H1 (cell line): ENCODE data around the gene ATG4C. TPM values are rescaled to one million over a fixed set of nuclear protein-coding genes. Genes with fewer than 3 reads are reported as not detected.

ENCODE experiments used
- CTCF ChIA-PET: fragments of 300-600 bp; sonication (Branson Sonifier 250); formaldehyde crosslinking; loops from one replicate; lab custom pipeline; 2021; ENCODE audit not compliant: partially characterized antibody; lab: Charles Lee
- POLR2A ChIA-PET: fragments of 300-600 bp; sonication (Branson Sonifier 250); formaldehyde crosslinking; loops from one replicate; lab custom pipeline; 2021; ENCODE audit warnings: inconsistent platforms; ENCODE audit not compliant: partially characterized antibody; lab: Charles Lee
- DNase-seq, 2 experiments: peaks; one replicate each; pipeline versions ENCODE4 v3.0.0 to v3.0.0-alpha.2; 2010 to 2022; ENCODE audit warnings: low spot score in 2 of 2, low read depth in 1 of 2, mixed read lengths in 1 of 2
- FAIRE-seq: peaks from 2 replicates; lab custom pipeline; 2011; peaks lifted over from hg19 to GRCh38; lab: Jason Lieb, UNC
- H2AFZ ChIP-seq: 2 replicates; pipeline ENCODE4 v1.8.1; 2012; ENCODE audit warnings: low read length, inconsistent platforms
- H2AK5ac ChIP-seq: 2 replicates; pipeline ENCODE4 v1.6.1; 2013; ENCODE audit warnings: low read depth, low read length
- H2BK120ac ChIP-seq: replicated peaks from 2 replicates; pipeline ENCODE3; 2013; ENCODE audit warnings: low read depth, low read length, inconsistent platforms
- H2BK12ac ChIP-seq: 2 replicates; pipeline ENCODE4 v1.6.1; 2013; ENCODE audit warnings: low read depth, low read length
- H2BK15ac ChIP-seq: 2 replicates; pipeline ENCODE4 v1.6.1; 2013; ENCODE audit warnings: low read length
- H2BK20ac ChIP-seq: 2 replicates; pipeline ENCODE4 v1.6.1; 2013; ENCODE audit warnings: low read length
- H2BK5ac ChIP-seq: 2 replicates; pipeline ENCODE4 v1.6.1; 2013; ENCODE audit warnings: low read depth, low read length
- H3K14ac ChIP-seq: 2 replicates; pipeline ENCODE4 v1.6.1; 2013; ENCODE audit warnings: inconsistent platforms; ENCODE audit not compliant: insufficient read length
- H3K18ac ChIP-seq: 2 replicates; pipeline ENCODE4 v1.6.1; 2013; ENCODE audit warnings: low read length; ENCODE audit errors: extremely low read depth
- H3K23ac ChIP-seq: 2 replicates; pipeline ENCODE4 v1.6.1; 2013; ENCODE audit warnings: inconsistent platforms; ENCODE audit not compliant: insufficient read length
- H3K23me2 ChIP-seq: 2 replicates; pipeline ENCODE4 v1.6.1; 2013; ENCODE audit warnings: low read depth, low read length
- H3K27ac ChIP-seq: 2 replicates; pipeline ENCODE4 v1.6.1; 2011; ENCODE audit warnings: low read depth, low read length, inconsistent platforms
- H3K27me3 ChIP-seq, 4 experiments: replicated peaks in 1 of 4; 1 replicate in 1 of 4; 2 replicates in 3 of 4; pipeline versions ENCODE4 v1.6.1 to v1.8.1; 2011 to 2013; ENCODE audit warnings: low read length in 3 of 4, mild to moderate bottlenecking in 3 of 4, inconsistent platforms in 2 of 4, mixed read lengths in 2 of 4, moderate library complexity in 1 of 4; ENCODE audit not compliant: control insufficient read depth in 3 of 4, insufficient read depth in 3 of 4; ENCODE audit errors: extremely low read depth in 1 of 4
- H3K36me3 ChIP-seq, 4 experiments: 2 replicates each; pipeline versions ENCODE4 v1.6.1 to v1.8.1; 2011 to 2013; ENCODE audit warnings: mild to moderate bottlenecking in 4 of 4, low read length in 3 of 4, moderate library complexity in 2 of 4, control low read depth in 1 of 4, inconsistent platforms in 1 of 4; ENCODE audit not compliant: insufficient read depth in 4 of 4, control insufficient read depth in 2 of 4
- H3K4ac ChIP-seq: replicated peaks from 2 replicates; pipeline ENCODE3; 2013; ENCODE audit warnings: low read length, low read depth, mixed read lengths, inconsistent platforms; ENCODE audit not compliant: insufficient read length
- H3K4me1 ChIP-seq, 4 experiments: replicated peaks in 1 of 4; 1 replicate in 1 of 4; 2 replicates in 3 of 4; pipeline versions ENCODE4 v1.6.1 to v1.8.1; 2011 to 2013; ENCODE audit warnings: low read length in 3 of 4, inconsistent platforms in 2 of 4, mixed read lengths in 1 of 4; ENCODE audit not compliant: insufficient read depth in 4 of 4, control insufficient read depth in 3 of 4
- H3K4me2 ChIP-seq, 2 experiments: 2 replicates each; pipeline versions ENCODE4 v1.6.1 to v1.8.1; 2011 to 2013; ENCODE audit warnings: low read depth in 2 of 2, low read length in 2 of 2, control low read depth in 1 of 2, inconsistent platforms in 1 of 2, mild to moderate bottlenecking in 1 of 2; ENCODE audit not compliant: insufficient read depth in 1 of 2
- H3K4me3 ChIP-seq, 4 experiments: fragments of 200-600, 300-600 bp in 1 of 4; sonication (generic), shearing (Covaris generic), sonication (Bioruptor Twin) in 1 of 4; 2 replicates each; pipeline versions ENCODE4 v1.5.1 to v1.8.1; 2011 to 2016; ENCODE audit warnings: low read length in 4 of 4, low read depth in 3 of 4, control low read depth in 2 of 4, inconsistent platforms in 2 of 4, mild to moderate bottlenecking in 2 of 4, mixed read lengths in 1 of 4, moderate library complexity in 1 of 4; ENCODE audit not compliant: insufficient read depth in 2 of 4; ENCODE audit errors: extremely low read depth in 1 of 4
- H3K56ac ChIP-seq: replicated peaks from 2 replicates; pipeline ENCODE3; 2013; ENCODE audit warnings: low read depth, mild to moderate bottlenecking, mixed read lengths, low read length, inconsistent platforms; ENCODE audit not compliant: insufficient read length
- H3K79me1 ChIP-seq: 2 replicates; pipeline ENCODE4 v1.6.1; 2013; ENCODE audit warnings: low read depth, low read length, control low read depth
- H3K79me2 ChIP-seq, 2 experiments: 2 replicates each; pipeline versions ENCODE4 v1.6.1 to v1.8.1; 2012 to 2013; ENCODE audit warnings: low read length in 2 of 2, mild to moderate bottlenecking in 2 of 2, inconsistent platforms in 1 of 2; ENCODE audit not compliant: insufficient read depth in 2 of 2, control insufficient read depth in 1 of 2
- H3K9ac ChIP-seq, 4 experiments: replicated peaks in 1 of 4; 1 replicate in 1 of 4; 2 replicates in 3 of 4; pipeline versions ENCODE4 v1.6.1 to v1.8.1; 2011 to 2013; ENCODE audit warnings: low read depth in 3 of 4, low read length in 3 of 4, control low read depth in 2 of 4, mild to moderate bottlenecking in 2 of 4, moderate library complexity in 2 of 4, inconsistent platforms in 1 of 4; ENCODE audit errors: extremely low read depth in 1 of 4
- H3K9me3 ChIP-seq, 2 experiments: 2 replicates each; pipeline versions ENCODE4 v1.6.1 to v1.8.1; 2012 to 2013; ENCODE audit warnings: mild to moderate bottlenecking in 2 of 2, moderate library complexity in 2 of 2, control low read depth in 1 of 2, inconsistent platforms in 1 of 2, low read depth in 1 of 2, low read length in 1 of 2, mixed read lengths in 1 of 2; ENCODE audit not compliant: insufficient read depth in 2 of 2
- H4K20me1 ChIP-seq, 2 experiments: replicated peaks in 1 of 2; 2 replicates each; pipeline versions ENCODE3 to v1.8.1; 2011 to 2013; ENCODE audit warnings: inconsistent platforms in 2 of 2, low read length in 2 of 2, mild to moderate bottlenecking in 1 of 2; ENCODE audit not compliant: insufficient read depth in 2 of 2, control insufficient read depth in 1 of 2
- H4K5ac ChIP-seq: 2 replicates; pipeline ENCODE4 v1.6.1; 2013; ENCODE audit warnings: low read length, low read depth, mixed read lengths, inconsistent platforms; ENCODE audit not compliant: insufficient read length
- H4K8ac ChIP-seq: 2 replicates; pipeline ENCODE4 v1.8.0; 2013; ENCODE audit warnings: mild to moderate bottlenecking, moderate library complexity, low read length, inconsistent platforms; ENCODE audit not compliant: insufficient read depth; ENCODE audit errors: extremely low read depth
- H4K91ac ChIP-seq: replicated peaks from 2 replicates; pipeline ENCODE3; 2013; ENCODE audit warnings: low read length, mixed read lengths, inconsistent platforms; ENCODE audit not compliant: insufficient read length
- BRCA1 ChIP-seq: IDR thresholded peaks from 2 replicates; pipeline ENCODE4 v1.6.1; 2012; ENCODE audit warnings: low read depth, low read length, improper control_type of control experiment
- CHD2 ChIP-seq: IDR thresholded peaks from 2 replicates; pipeline ENCODE4 v1.6.1; 2012; ENCODE audit warnings: low read length, improper control_type of control experiment
- EGR1 ChIP-seq: IDR thresholded peaks from 2 replicates; pipeline ENCODE4 v1.6.1; 2011; ENCODE audit warnings: low read depth, low read length, borderline replicate concordance
- GABPA ChIP-seq: IDR thresholded peaks from 2 replicates; pipeline ENCODE4 v1.6.1; 2011; ENCODE audit warnings: mild to moderate bottlenecking, low read length, moderate library complexity, borderline replicate concordance; ENCODE audit not compliant: insufficient read depth
- KDM1A ChIP-seq: fragments of 200-600, 300-600 bp; sonication (generic); IDR thresholded peaks from 2 replicates; pipeline ENCODE4 v1.7.1; 2016; ENCODE audit warnings: mild to moderate bottlenecking, low read length, borderline replicate concordance
- KDM4A ChIP-seq: IDR thresholded peaks from one replicate; pipeline ENCODE4 v1.7.1; 2012; ENCODE audit warnings: low read depth, mild to moderate bottlenecking, moderate library complexity, low read length, inconsistent platforms; ENCODE audit not compliant: severe bottlenecking
- NRF1 ChIP-seq: IDR thresholded peaks from 2 replicates; pipeline ENCODE4 v1.6.1; 2011; ENCODE audit warnings: mild to moderate bottlenecking, low read depth, low read length, improper control_type of control experiment
- POLR2AphosphoS5 ChIP-seq: IDR thresholded peaks from 2 replicates; pipeline ENCODE4 v1.6.1; 2011; ENCODE audit warnings: low read depth, low read length
- SIRT6 ChIP-seq: IDR thresholded peaks from one replicate; pipeline ENCODE4 v1.7.1; 2012; ENCODE audit warnings: low read length, inconsistent platforms
- SP1 ChIP-seq: IDR thresholded peaks from 2 replicates; pipeline ENCODE4 v1.6.1; 2011; ENCODE audit warnings: low read depth, low read length
- TCF12 ChIP-seq: IDR thresholded peaks from 2 replicates; pipeline ENCODE4 v1.6.1; 2011; ENCODE audit warnings: low read depth, mild to moderate bottlenecking, low read length
- TEAD4 ChIP-seq: IDR thresholded peaks from 2 replicates; pipeline ENCODE4 v1.6.1; 2012; ENCODE audit warnings: low read depth, low read length, inconsistent platforms, mixed read lengths
- ZNF274 ChIP-seq: IDR thresholded peaks from 2 replicates; pipeline ENCODE4 v1.7.0; 2012; ENCODE audit warnings: low read length, borderline replicate concordance; ENCODE audit errors: extremely low read depth
- WGBS, 2 experiments: shearing (Covaris generic) in 1 of 2; methylation state at CpG; one replicate each; pipeline versions ENCODE4 v1.1.6 to v1.1.7; 2013 to 2015; ENCODE audit warnings: low lambda C conversion rate in 2 of 2, mixed read lengths in 2 of 2, inconsistent platforms in 1 of 2, low coverage in 1 of 2, missing lambda C conversion rate in 1 of 2; ENCODE audit not compliant: insufficient replicate concordance in 2 of 2, insufficient coverage in 1 of 2, insufficient read length in 1 of 2; ENCODE audit errors: extremely low coverage in 1 of 2, missing lambda C conversion rate in 1 of 2; 5-methylcytosine and 5-hydroxymethylcytosine counted together
- polyA plus RNA-seq, 7 experiments: library from polyadenylated mRNA; depleted of rRNA in 3 of 7; stranded (reverse) in 5 of 7; unstranded in 2 of 7; fragments of >200 nt in 5 of 7; fragments of 200-250 nt in 2 of 7; gene quantifications; 1 replicate in 5 of 7; 2 replicates in 1 of 7; 4 replicates in 1 of 7; pipeline versions ENCODE4 v1.2.1 to v1.2.3, GENCODE V29; 2011 to 2013; ENCODE audit warnings: missing spikeins in 2 of 7, mixed read lengths in 2 of 7
- total RNA-seq: library from RNA; stranded (reverse); fragmentation: NEBNext Ultra II Directional; extraction: Animal tissue kit (Norgen Biotek cat#: 25700); gene quantifications from 2 replicates; pipeline ENCODE4 v1.2.1, GENCODE V29; 2021
- TF ChIP-seq, protein P1 (sequence below): IDR thresholded peaks from 2 replicates; pipeline ENCODE4 v1.6.1; 2012; ENCODE audit warnings: inconsistent platforms

The ATG4C gene
- total and polyA plus RNA-seq, 2 of the 8 experiments (the other 6 are each of a cell fraction or from before 2014, with no cell fraction given): 5.1 to 22.2 TPM

GRCh38 chr1:62887799-62888507 is 104.0 kb downstream of the ATG4C start:
- no peak overlapping the region for H3K18ac ChIP-seq
- CTCF ChIA-PET: interaction anchor here (5.4 kb wide), 1 partner anchor 18 kb away, joined by 35 read pairs; no protein-coding TSS in a partner anchor
- H3K4me3 ChIP-seq: no peak overlapping the region
- H4K8ac ChIP-seq: no peak overlapping the region
- peaks cover 0 to 5% (median 2%) of the 10 kb centered on the region in 4 experiments; a peak in 2 of 7 replicates for H3K4me1 ChIP-seq
- no peak overlapping the region for H2AFZ ChIP-seq
- H3K4me2 ChIP-seq: no peak overlapping the region
- H3K79me1 ChIP-seq: no peaks in the 10 kb centered on the region
- 76% methylated on average over 5 of the region's 6 CpGs; no CpG with 5 or more reads in 1 of the 2 experiments for WGBS, 2 experiments
- H4K91ac ChIP-seq: no peak overlapping the region
- no peaks in the 10 kb centered on the region for H3K23me2 ChIP-seq
- H3K9ac ChIP-seq: no peak overlapping the region
- 0 out of 2 replicates have a peak overlapping the region, but pooled peaks have one; percentile 24 for H2BK20ac ChIP-seq
- no peak overlapping the region for H3K4ac ChIP-seq
- H3K9me3 ChIP-seq: no peaks in the 10 kb centered on the region
- FAIRE-seq (no peak), DNase-seq (no peak)
- H3K27me3 ChIP-seq: no peaks in the 10 kb centered on the region
- H2BK15ac ChIP-seq: no peak overlapping the region
- no peak overlapping the region for H3K56ac ChIP-seq
- H2BK120ac ChIP-seq: no peak overlapping the region
- H4K5ac ChIP-seq: no peak overlapping the region
- H2AK5ac ChIP-seq: no peak overlapping the region
- POLR2A ChIA-PET: no interaction called here
- no peak overlapping the region for H3K27ac ChIP-seq
- no peak overlapping the region for H3K23ac ChIP-seq
- H3K14ac ChIP-seq: no peak overlapping the region
- H3K36me3 ChIP-seq: no peaks in the 10 kb centered on the region
- H2BK5ac ChIP-seq: no peak overlapping the region; the same call in 1 of the 2 replicates
- H2BK12ac ChIP-seq: peak overlapping the region; percentile 30; the same call in 1 of the 2 replicates
- no peaks in the 10 kb centered on the region for H4K20me1 ChIP-seq
- H3K79me2 ChIP-seq: no peaks in the 10 kb centered on the region
- TF ChIP-seq SIRT6: no peak
- no peak for TF ChIP-seq SP1
- no peak for TF ChIP-seq TEAD4
- TF ChIP-seq KDM1A: no peak
- TF ChIP-seq ZNF274: no peak
- no peak for TF ChIP-seq EGR1
- TF ChIP-seq CHD2: no peak
- no peak for TF ChIP-seq KDM4A
- TF ChIP-seq GABPA: no peak
- TF ChIP-seq TCF12: no peak
- no peak for TF ChIP-seq POLR2AphosphoS5
- TF ChIP-seq NRF1: no peak
- TF ChIP-seq BRCA1: no peak
- TF ChIP-seq, protein P1, sequence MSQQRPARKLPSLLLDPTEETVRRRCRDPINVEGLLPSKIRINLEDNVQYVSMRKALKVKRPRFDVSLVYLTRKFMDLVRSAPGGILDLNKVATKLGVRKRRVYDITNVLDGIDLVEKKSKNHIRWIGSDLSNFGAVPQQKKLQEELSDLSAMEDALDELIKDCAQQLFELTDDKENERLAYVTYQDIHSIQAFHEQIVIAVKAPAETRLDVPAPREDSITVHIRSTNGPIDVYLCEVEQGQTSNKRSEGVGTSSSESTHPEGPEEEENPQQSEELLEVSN: no peak
